GM21528 (cell line): ENCODE measurements around the gene KCNG2.

Experiments
- ATAC-seq: cut with Tn5 transposase; IDR thresholded peaks from one replicate; pipeline ENCODE4 v1.9.1; 2021; ENCODE audit warnings: mild to moderate bottlenecking, moderate library complexity; ENCODE audit not compliant: unreplicated experiment, low FRiP score

Gene KCNG2

GRCh38 chr18:79934311-79935097 is 136.8 kb downstream of the KCNG2 start:
- ATAC-seq: no peak

GRCh38 chr18:79935098-79935480 is 137.4 kb downstream of the KCNG2 start:
- no peak for ATAC-seq

GRCh38 chr18:79935499-79935898 is 137.8 kb downstream of the KCNG2 start:
- no peak for ATAC-seq

- ATAC-seq: no peak
Measured at GRCh38 chr18:79935925-79936324, 138.2 kb downstream of the KCNG2 start.

GRCh38 chr18:79936641-79937040 is 138.9 kb downstream of the KCNG2 start:
- no peak for ATAC-seq

GRCh38 chr18:79937103-79937860 is 139.5 kb downstream of the KCNG2 start:
- no peak for ATAC-seq

- no peak for ATAC-seq
Measured at GRCh38 chr18:79938196-79938595, 140.5 kb downstream of the KCNG2 start.

GRCh38 chr18:79939096-79939495 is 141.4 kb downstream of the KCNG2 start:
- no peak for ATAC-seq

GRCh38 chr18:79940126-79940813 is 142.5 kb downstream of the KCNG2 start:
- ATAC-seq: no peak

- no peak for ATAC-seq
Measured at GRCh38 chr18:79940814-79941472, 143.2 kb downstream of the KCNG2 start.

- ATAC-seq: no peak
Measured at GRCh38 chr18:79941473-79942119, 143.9 kb downstream of the KCNG2 start.

- no peak for ATAC-seq
Measured at GRCh38 chr18:79942211-79942610, 144.5 kb downstream of the KCNG2 start.

GRCh38 chr18:79942786-79943607 is 145.3 kb downstream of the KCNG2 start:
- ATAC-seq: no peak

GRCh38 chr18:79943608-79944125 is 145.9 kb downstream of the KCNG2 start:
- ATAC-seq: no peak

GRCh38 chr18:79944126-79944731 is 146.5 kb downstream of the KCNG2 start:
- no peak for ATAC-seq

- no peak for ATAC-seq
Measured at GRCh38 chr18:79944746-79945117, 147.0 kb downstream of the KCNG2 start.

GRCh38 chr18:79945118-79946042 is 147.6 kb downstream of the KCNG2 start:
- ATAC-seq: no peak
